Measurements from ENCODE around the gene TCF23. TPM values are rescaled to one million over a fixed set of nuclear protein-coding genes. Genes with fewer than 3 reads are reported as not detected.
A peak's percentile ranks its signal among the peaks of the same experiment; 100 is the strongest.

Gene TCF23
- total and polyA plus RNA-seq, 2 of the 8 experiments (the other 6 are each of a cell fraction or from before 2014, with no cell fraction given): 0.02 TPM; not detected in 1

DNA sequence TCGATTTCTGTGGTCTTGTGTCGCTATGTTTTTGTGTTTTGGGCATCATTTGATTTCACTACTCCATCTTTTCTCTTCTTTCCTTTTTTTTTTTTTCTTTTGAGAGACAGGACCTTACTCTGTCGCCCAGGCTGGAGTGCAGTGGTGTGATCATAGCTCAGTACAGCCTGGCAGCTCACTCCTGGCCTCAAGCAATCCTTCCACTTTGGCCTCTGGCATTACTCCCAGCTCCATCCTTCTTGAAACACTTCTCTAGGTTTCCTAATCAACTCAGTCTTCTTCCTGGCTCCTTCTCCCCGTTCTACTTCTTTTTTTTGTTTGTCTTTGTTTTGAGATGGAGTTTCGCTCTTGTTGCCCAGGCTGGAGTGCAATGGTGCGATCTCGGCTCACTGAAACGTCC is 26.5 kb downstream of the TCF23 start:
- H3K56ac ChIP-seq (replicated peaks; ENCODE audit: insufficient read length, low read depth, low read length): no peak overlapping the region
- TF ChIP-seq EZH2 (IDR thresholded peaks at IDR 0.05; ENCODE audit: low read depth, low read length, severe bottlenecking) (no peak), BCL11A (IDR thresholded peaks at IDR 0.05; ENCODE audit: low read depth in 2 of 2, low read length in 2 of 2) (no peak)
- no peak overlapping the region for H4K91ac ChIP-seq (replicated peaks; ENCODE audit: insufficient read length, low read length)
- H2BK15ac ChIP-seq (ENCODE audit: low read length): 0 out of 2 replicates have a peak overlapping the region, but pooled peaks have one; percentile 72
- WGBS, 2 experiments (ENCODE audit: extremely low coverage in 1 of 2, insufficient coverage in 1 of 2, insufficient read length in 1 of 2, insufficient replicate concordance in 2 of 2, low coverage in 1 of 2, low lambda C conversion rate in 2 of 2, missing lambda C conversion rate in 1 of 2): 81% methylated on average over 8 of the region's 8 CpGs; no CpG with 5 or more reads in 1 of the 2 experiments
- H2BK5ac ChIP-seq (ENCODE audit: low read depth, low read length): no peak overlapping the region
- no peaks in the 10 kb centered on the region; a peak in 4 of 7 replicates for H3K27me3 ChIP-seq (replicated peaks in 1 of 4; ENCODE audit: control insufficient read depth in 3 of 4, extremely low read depth in 1 of 4, insufficient read depth in 3 of 4, low read length in 3 of 4)
- H3K23me2 ChIP-seq (ENCODE audit: low read depth, low read length): no peaks in the 10 kb centered on the region
- no peaks in the 10 kb centered on the region for H3K9me3 ChIP-seq (ENCODE audit: insufficient read depth in 2 of 2, low read depth in 1 of 2, low read length in 1 of 2)
- H3K79me2 ChIP-seq (ENCODE audit: control insufficient read depth in 1 of 2, insufficient read depth in 2 of 2, low read length in 2 of 2): no peaks in the 10 kb centered on the region
- no peak overlapping the region for H3K27ac ChIP-seq (ENCODE audit: low read depth, low read length)
- no peak overlapping the region for H4K8ac ChIP-seq (ENCODE audit: extremely low read depth, insufficient read depth, low read length)
- H2AK5ac ChIP-seq (ENCODE audit: low read depth, low read length): no peak overlapping the region
- H2BK120ac ChIP-seq (replicated peaks; ENCODE audit: low read depth, low read length): no peak overlapping the region
- H3K18ac ChIP-seq (ENCODE audit: extremely low read depth, low read length): no peak overlapping the region
- no peak overlapping the region for H3K23ac ChIP-seq (ENCODE audit: insufficient read length)
- no peaks in the 10 kb centered on the region for H3K36me3 ChIP-seq (ENCODE audit: control insufficient read depth in 2 of 4, insufficient read depth in 4 of 4, low read length in 3 of 4)
- H2BK12ac ChIP-seq (ENCODE audit: low read depth, low read length): no peak overlapping the region
- no peak overlapping the region for H3K14ac ChIP-seq (ENCODE audit: insufficient read length)
- H2BK20ac ChIP-seq (ENCODE audit: low read length): no peak overlapping the region
- no peak overlapping the region for H3K9ac ChIP-seq (replicated peaks in 1 of 4; ENCODE audit: extremely low read depth in 1 of 4, low read depth in 3 of 4, low read length in 3 of 4)
- H3K4ac ChIP-seq (replicated peaks; ENCODE audit: insufficient read length, low read depth, low read length): no peak overlapping the region
- ChIA-PET CTCF (ENCODE audit: partially characterized antibody) (interaction anchor here (0.7 to 5.0 kb wide), 11 partner anchors 9 to 107 kb away, joined by 3 to 26 read pairs (median 4); partner anchors contain the start of genes ABHD1, PREB and TRIM54), POLR2A (ENCODE audit: partially characterized antibody) (interaction anchor here (1.6 to 1.8 kb wide), 2 partner anchors 9 to 36 kb away, joined by 4 to 6 read pairs; partner anchors contain the start of genes ATRAID and SLC5A6)
- no peaks in the 10 kb centered on the region for H3K4me1 ChIP-seq (replicated peaks in 1 of 4; ENCODE audit: control insufficient read depth in 3 of 4, insufficient read depth in 4 of 4, low read length in 3 of 4)
- no peaks in the 10 kb centered on the region for H4K20me1 ChIP-seq (replicated peaks in 1 of 2; ENCODE audit: control insufficient read depth in 1 of 2, insufficient read depth in 2 of 2, low read length in 2 of 2)
- FAIRE-seq: no peak
- H3K79me1 ChIP-seq (ENCODE audit: low read depth, low read length): no peaks in the 10 kb centered on the region; the same call in 1 of the 2 replicates
- H3K4me2 ChIP-seq (ENCODE audit: insufficient read depth in 1 of 2, low read depth in 2 of 2, low read length in 2 of 2): no peak overlapping the region
- H2AFZ ChIP-seq (ENCODE audit: low read length): no peak overlapping the region
- DNase-seq (ENCODE audit: low read depth in 1 of 2, low spot score in 2 of 2): no peak
- no peak overlapping the region for H3K4me3 ChIP-seq (ENCODE audit: extremely low read depth in 1 of 4, insufficient read depth in 2 of 4, low read depth in 3 of 4, low read length in 4 of 4)
- H4K5ac ChIP-seq (ENCODE audit: insufficient read length, low read depth, low read length): no peak overlapping the region
